ENCODE results near the gene DNM1L.
"Not testable (repeated sequence)": the region's sequence is repeated elsewhere in the genome, so short reads cannot be mapped to it uniquely, and the experiment has no call there.

DNM1L gene

DNA sequence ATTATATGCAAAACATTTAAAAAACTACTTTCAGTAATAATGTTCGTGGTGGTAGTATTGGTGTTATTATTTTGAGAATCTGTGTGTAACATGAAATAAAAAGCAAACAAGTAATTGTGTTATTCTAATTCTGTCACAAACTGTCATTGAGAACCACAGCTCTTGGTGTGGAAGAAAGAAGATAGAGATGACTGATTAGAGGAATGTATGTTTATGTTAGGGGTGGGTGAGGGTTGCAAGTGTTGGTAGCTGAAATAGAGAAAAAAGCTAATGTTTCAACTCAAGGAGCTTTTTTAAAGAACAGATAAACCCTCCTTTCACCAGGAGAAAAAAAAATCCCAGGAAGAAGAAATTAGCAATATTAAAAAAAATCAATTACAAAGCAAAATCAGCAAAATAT, 18.3 kb downstream of the DNM1L start:
- no peak for DNase-seq (ENCODE audit: low read depth)

DNA sequence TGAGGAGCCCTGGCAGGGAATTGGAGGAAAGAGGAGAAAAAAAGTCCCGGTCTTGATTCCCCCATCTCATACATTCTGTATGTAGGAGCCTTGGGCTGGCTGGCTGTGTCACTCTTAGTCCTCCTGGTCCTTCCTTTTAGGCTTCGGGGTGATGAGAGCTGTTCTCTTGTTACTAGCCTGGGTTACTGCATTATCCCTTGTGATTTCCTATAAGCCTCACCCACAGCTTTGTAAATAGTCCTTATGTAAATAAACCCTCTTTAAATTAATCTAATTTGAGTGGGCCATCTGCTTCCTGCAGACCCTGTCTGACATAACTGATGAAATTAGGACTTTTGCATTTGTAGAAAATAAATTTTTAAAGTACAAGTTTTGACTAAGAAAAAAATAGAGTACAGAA, 19.2 kb downstream of the DNM1L start:
- no peak for DNase-seq (ENCODE audit: low read depth)

DNA sequence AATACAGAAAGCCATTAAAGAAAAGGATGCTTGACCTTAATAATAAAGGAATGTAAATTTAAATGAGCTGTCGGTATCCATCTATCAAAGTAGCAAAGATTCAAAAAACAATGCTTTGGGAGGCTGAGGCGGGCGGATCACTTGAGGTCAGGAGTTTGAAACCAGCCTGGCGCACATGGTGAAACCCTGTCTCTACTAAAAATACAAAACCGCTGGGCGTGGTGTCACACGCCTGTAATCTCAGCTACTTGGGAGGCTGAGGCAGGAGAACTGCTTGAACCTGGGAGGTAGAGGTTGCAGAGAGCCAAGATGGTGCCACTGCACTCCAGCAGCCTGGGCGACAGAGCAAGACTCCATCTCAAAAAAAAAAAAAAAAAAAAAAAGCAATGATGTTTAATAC, 20.3 kb downstream of the DNM1L start:
- not testable (repeated sequence) for DNase-seq (ENCODE audit: low read depth)

DNA sequence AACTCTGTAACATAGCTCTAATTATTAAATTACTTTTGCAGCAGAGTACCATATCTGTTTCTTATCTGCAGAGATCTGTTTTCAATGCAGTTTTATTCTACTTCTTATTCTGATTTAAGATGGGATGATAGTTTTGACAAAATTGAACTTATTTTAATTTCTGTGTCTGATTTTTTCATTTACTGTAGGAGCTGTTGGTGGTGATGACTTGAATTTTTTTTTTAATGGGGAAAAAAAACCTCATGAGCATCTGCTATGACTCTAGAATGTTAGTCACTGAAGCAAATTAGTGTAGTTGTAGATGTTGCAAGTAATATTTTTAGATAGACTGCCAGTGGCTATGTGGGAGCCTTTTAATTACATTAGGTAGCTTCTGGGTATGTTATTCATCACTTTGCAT, 23.4 kb downstream of the DNM1L start:
- DNase-seq (ENCODE audit: low read depth), result no peak

DNA sequence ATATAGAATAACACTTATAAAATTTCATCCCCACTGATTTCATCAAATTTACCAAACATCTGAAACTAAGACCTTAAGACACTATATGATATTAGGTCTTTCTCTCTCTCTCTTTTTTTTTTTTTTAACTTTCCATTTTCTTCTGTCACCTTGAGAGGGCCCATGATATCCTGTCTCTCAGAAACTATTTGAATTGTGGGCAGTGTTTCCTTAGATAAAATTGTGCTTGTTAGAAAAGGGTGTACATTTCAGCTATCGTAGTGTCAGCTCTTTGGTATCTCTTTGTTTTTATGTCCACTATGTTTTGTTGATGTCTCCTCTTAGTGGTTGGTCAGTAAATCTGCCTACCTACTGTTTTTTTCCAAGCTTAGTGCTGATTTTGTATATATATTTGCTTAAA, 23.8 kb downstream of the DNM1L start:
- DNase-seq (ENCODE audit: low read depth), result no peak

DNA sequence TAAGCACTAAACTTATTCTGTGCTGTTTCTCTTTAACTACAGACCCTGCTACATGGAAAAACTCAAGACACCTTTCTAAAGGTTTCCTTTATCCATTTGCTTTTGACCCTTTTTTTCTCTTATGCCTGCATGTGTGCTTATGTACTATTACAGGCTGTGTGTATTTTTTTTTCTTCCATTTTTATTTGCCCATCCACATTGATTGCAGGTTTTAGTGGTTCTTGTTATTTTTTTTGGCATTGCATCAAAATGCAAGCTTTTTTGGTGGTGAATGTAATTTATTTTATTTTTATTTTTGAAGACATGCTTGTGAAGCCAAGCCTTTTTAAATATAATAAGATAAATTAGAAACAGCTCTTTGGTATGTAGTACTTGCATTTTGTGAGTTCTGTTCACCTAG, 26.7 kb downstream of the DNM1L start:
- no peak for DNase-seq (ENCODE audit: low read depth)

DNA sequence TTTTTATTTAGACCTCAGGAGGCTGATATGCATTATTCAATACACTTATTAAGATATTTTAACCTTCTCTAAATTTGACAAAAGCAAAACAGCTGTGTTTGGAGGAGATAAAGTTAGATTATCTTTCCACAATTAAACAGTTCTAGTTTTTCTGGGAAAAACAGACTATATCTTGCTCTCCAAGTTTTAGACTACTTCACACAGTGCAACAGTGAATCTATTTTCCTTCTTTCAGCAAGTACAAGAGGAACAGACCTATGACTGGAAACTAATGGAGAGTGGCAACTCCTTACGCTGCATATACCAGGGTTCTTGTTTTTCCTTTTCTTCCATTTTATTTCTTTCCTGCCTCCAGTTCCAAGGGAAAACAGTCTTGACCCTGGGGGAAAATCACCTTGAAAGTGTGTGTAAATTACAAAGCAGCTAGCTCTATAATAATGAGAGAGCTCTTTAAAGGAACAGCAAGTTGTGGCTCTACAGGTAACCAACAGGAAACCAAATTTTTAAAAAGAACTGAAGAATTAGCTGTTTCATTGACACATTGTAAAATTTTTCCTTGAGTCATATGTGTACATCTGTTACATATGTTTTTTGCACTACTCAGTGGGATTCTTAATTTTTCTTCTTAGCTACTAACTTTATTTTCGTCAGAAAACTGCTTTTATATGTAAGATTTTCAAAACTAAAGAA, 27.4 kb downstream of the DNM1L start:
- no peak for DNase-seq (ENCODE audit: low read depth)

DNA sequence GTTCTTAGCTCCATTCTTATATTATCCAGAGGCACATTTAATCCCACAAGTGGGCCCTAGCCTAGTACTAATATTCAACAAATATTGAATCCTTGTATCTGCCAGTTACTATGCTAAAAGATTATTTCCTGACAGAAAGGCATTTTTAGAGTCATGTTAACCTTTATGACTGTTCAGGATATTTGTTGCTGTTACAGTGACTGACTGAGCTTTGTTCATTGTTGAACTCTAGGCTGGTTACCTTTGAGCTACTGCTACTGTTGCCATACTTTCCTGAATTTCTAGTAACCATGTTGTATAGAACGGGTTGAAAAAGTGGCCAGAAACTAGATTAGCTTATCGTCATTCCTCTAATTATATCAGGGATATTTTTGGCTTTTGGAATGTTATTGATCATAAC, 29.8 kb downstream of the DNM1L start:
- DNase-seq (ENCODE audit: low read depth), result no peak

DNA sequence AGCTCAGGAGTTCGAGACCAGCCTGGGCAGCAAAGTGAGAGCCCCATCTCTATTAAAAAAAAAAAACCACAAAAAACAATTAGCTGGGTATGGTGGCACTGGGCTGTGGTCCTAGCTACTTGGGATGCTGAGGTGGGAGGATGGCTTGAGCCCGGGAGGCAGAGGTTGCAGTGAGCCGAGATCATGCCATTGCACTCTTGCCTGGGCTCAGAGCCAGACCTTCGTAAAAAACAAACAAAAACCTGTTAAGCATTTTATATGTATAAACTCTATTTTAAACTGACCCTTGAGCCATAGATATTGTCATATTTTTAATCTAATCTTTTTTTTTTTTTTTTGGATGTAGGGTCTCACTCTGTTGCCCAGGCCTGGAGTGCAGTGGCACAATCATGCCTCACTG, 35.7 kb downstream of the DNM1L start:
- DNase-seq (ENCODE audit: low read depth), result no peak

DNA sequence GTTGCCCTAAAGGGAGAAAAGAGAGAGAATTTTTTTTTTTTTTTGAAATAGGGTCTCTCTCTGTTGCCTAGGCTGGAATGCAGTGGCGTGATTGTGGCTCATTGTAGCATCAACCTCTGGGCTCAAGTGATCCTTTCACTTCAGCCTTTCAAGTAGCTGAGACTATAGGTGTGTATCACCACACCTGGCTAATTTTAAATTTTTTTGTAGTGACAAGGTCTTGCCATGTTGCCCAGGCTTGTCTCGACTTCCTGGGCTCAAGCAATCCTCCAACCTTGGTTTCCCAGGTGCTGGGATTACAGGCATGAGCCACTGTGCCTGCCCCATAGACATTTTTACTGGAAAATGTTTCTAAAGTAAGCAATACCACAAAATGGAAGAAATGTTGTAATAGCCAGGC, 39.8 kb downstream of the DNM1L start:
- no peak for DNase-seq (ENCODE audit: low read depth)

DNA sequence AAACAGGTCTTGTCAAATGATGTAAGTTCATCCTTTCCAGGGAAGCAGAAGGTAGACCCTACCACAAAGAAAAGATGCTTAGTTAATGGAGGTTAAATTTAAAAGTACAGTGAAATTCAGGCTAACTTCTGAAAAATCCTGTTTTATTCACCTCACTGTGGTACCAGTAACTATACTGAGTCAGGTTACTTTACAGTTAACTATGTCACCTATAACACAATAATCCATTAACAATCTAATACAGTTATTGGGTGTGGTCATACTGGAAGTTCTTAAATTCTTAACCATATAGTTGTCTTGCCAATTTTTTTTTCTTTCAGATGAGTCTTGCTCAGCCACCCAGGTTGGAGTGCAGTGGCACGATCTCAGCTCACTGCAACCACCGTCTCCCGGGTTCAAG, 46.2 kb downstream of the DNM1L start:
- not testable (repeated sequence) for DNase-seq (ENCODE audit: low read depth)

DNA sequence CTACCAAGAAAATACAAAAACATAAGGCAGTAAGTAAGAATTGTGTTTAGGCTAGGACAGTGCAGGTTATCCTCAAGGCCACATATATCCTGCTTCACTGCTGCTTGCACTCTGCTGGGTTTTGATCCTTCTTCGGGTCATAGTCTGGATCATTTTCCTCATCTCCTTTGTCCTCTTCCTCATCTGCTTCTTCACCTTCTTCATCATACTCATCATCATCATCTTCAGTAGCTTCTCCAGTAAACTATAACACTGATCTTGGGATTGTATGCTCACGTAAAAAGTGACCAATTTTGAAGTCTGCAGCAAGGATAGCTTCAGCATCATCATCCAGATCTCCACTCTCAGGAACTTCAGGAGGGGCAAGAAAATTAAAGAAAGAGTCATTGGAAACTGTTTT, 47.2 kb downstream of the DNM1L start:
- no peak for DNase-seq (ENCODE audit: low read depth)

DNA sequence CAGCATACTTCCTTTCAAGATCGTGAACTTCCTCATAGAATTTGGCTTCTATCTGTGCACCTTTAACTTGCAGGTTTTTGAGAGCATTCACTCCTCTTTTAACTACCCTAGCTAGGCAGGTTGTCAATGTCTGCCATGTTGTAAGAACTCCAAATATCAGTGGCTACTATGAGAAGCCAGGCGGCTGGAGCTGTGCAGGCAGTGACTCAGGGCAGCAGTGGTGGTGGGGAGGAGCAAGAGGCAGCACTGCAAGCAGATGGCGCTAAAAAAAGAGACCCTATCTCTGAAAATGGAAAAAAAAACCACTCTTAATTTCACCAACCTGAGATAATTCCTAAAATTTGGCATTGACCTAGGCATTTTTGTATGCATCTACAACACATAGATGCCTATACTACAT, 48.1 kb downstream of the DNM1L start:
- DNase-seq (ENCODE audit: low read depth), result no peak

DNA sequence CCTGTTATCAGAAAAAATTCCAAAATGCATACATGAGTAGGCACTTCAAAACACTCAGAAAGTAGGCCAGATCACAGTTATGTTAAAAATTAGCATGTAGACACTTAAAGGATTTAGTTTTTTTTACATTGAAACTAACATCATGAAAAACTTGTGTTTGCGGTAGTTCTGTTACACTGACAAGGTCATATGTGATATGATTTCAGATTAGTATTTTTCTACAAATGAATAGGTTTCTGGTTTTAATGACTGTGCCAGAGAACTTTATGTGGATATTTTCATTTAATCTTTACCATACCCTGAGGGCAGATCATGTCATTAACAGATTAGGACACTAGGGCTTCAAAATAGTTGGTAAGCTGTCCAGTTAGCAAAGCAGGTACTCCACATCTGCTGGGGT, 55.9 kb downstream of the DNM1L start:
- DNase-seq (ENCODE audit: low read depth), result no peak

DNA sequence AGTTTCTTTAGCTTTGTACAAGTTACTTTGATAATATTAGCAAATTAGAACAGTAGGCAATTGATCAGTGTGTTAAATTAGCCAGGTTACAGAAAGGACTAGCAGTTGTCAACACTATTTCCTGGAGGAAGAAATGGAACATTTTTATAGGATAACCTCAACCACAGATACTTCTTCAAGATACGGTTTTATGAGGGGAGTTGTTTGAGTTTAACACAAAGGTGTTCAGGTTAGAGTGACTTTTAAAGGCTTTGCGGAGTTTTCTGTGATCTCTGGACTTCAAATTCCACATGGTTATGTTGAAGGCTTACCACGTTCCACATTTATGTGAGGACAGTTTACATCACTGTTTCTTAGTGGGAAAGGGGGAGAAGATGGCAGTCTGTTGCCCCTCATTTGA, 57.3 kb downstream of the DNM1L start:
- no peak for DNase-seq (ENCODE audit: low read depth)

DNA sequence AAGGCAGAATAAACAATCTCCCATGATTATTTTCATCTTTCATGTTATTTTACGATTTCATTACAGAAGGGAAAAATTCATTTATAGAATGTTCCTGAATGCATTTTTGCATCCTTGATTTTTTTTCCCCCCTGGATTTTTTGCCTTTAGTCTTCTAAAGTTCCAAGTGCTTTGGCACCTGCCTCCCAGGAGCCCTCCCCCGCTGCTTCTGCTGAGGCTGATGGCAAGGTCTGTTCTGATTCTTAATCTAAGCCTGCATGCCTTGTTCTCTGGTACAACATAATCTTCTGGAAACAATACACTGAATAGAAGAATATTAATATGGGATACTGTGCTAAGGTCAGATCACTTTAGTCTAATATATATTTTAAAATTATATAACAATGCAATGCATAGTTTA, 58.6 kb downstream of the DNM1L start:
- DNase-seq (ENCODE audit: low read depth), result no peak

DNA sequence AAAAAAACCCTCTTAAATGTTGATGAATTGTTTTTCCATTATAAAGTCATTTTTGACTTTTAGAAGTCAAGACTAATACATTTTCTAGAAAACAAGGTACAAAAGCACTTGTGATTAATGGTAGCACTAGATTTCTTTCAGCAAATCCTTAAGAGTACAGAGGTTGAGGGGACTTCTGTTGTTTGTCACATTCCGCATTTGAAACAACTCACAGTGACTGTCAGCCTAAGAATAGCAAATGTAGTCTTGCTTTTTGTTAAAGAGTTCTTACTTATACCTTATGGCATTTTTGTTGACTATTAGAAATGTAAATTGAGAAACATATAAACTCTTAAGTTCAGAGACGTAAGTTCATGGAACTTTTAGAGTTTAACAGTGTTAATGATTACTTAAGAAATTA, 60.2 kb downstream of the DNM1L start:
- no peak for DNase-seq (ENCODE audit: low read depth)

DNA sequence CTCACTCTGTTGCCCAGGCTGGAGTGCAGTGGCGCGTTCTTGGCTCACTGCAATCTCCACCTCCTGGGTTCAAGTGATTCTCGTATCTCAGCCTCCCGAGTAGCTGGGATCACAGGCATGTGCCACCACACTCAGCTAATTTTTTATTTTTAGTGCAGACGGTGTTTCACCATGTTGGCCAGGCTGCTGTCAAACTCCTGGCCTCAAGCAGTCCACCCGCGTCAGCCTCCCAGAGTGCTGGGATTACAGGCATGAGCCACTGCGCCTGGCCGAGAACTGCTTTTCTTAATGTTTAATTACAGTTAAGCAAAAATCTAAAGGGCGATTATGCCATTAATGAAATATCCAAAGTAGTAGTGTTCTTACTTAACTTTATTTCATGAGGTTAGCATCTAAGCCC, 63.0 kb downstream of the DNM1L start:
- no peak for DNase-seq (ENCODE audit: low read depth)

DNA sequence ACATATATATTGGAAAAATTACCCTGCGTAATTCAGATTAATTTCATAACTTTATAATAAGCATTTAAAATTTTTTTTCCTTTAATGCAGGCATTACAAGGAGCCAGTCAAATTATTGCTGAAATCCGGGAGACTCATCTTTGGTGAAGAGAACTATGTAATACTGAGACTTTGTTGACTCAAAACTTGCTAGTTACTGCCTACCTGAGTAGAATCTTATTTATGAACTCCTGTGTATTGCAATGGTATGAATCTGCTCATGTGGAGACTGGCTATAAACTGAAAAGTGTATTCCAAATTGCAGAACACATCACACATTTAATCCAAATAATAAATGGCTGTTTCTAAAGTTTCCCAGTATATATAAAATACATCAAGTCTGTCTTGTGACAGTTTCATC, 64.2 kb downstream of the DNM1L start:
- no peak for DNase-seq (ENCODE audit: low read depth)

DNA sequence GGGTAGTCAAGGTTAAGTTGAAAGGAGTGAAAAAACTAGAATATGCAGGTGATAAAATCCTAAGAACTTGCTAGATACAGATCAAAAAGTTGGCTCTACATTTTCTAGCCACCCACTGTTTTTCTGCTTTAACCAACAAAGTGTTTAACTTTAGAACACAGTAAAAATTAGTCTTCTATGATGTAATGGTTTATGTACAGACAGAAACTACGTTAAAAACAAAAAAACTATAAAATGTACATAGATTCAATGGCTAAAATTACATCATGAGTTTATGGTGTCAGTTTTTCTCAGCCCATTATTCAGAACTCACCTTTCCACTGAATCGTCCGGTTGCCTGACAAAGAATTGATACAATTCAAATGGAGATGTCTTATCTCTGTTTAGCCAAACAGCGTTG, 74.5 kb downstream of the DNM1L start:
- DNase-seq (ENCODE audit: low read depth), result no peak

DNA sequence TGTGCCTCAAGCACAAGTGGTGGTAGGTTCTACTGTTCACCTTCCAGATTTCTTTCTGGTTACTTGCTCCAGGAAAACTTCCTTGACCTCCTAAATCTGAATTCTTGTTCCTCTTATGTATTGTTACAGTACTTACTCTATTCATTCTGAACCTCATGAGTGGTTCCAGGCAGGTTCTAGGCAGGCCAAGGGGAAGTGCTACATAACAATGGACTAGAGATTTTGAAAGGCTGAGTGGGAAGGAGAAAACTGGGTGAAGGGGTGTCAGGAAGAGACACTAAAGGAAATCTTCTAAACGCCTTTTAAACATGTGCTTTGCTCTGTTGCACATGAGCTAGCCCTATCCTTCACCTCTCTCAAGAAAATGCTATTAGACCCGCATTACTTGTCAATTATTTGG, 75.0 kb downstream of the DNM1L start:
- DNase-seq (ENCODE audit: low read depth), result no peak

DNA sequence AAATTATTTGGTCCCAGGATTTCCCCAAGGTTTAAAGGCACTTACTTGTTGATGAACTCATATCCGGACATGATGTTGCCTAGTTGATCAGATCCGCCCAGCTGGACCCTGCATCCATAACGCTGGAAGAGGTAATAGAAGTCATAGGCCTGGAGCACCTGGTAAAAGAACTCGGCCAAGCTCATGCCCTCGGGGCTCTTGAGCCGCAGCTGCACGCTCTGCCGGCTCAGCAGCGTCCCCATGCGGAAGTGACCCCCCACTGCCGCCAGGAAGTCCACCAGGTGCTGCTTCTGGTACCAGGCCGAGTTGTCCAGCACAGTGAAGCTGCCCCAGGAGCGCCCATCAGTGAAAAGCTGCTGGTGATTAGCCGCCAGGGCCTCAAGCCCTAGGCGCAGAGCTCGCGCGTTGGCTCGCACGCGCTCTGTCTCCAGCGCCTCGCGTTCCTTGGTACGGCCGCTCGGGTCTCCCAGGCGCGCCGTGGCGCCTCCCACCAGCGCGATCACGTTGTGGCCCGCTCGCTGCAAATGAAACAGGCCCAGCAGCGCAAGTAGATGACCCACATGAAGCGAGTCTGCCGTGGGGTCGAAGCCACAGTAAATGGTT, 76.1 kb downstream of the DNM1L start:
- DNase-seq (ENCODE audit: low read depth), result peak; percentile 39

DNA sequence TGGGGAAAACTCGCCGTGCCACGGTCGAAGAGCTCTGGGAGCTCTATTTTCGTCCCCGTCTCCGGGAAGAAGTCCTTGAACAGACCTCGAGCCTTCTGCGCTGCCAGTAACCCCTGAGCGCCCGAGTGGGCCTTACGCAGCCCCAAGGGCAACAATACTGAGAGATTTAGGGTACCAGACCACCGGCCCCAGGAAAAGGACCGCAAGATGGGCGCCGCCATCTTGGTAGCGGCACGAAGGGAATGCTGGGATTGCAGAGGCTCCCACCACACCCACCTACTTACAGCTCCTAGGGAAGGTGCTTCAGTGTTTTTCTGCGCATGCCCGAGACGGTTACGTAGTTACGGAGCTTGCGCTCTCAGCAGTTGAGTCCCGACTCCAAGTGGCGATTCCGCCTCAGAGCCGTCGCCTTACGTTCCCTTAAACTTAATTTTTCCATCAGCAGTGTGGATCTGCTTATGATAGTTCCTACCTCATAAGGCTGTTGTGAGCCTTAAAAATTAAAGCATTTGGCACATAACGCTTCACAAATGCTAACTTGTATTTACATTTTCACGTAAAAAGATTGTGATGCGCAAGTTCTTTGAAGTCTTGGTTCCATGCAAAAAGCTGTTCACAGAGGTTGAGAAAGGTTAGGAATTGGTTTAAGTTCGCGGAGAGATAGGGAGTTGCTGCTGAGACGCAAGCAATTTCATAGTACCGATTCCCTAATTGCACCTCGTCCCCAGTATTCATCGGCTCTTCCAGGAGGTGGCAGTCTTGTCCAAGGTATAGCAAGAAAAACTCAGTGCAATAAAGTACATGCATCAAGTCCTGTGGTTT, 76.8 kb downstream of the DNM1L start, which contains the start of gene YARS2:
Gene YARS2, minus strand, starts transcription at position 244 of the 822 bp plus-strand sequence. Its CDS starts 23 bp downstream, at position 221.
- peak; percentile 80 for DNase-seq (ENCODE audit: low read depth)
